GM18868 (cell line): ENCODE measurements around the gene NAPEPLD.
"Not testable (repeated sequence)": the region's sequence is repeated elsewhere in the genome, so short reads cannot be mapped to it uniquely, and the experiment has no call there.

Experiments used
- ATAC-seq: cut with Tn5 transposase; IDR thresholded peaks from one replicate; pipeline ENCODE4 v1.9.1; 2021; ENCODE audit warnings: mild to moderate bottlenecking, moderate library complexity; ENCODE audit not compliant: unreplicated experiment

The NAPEPLD gene

DNA sequence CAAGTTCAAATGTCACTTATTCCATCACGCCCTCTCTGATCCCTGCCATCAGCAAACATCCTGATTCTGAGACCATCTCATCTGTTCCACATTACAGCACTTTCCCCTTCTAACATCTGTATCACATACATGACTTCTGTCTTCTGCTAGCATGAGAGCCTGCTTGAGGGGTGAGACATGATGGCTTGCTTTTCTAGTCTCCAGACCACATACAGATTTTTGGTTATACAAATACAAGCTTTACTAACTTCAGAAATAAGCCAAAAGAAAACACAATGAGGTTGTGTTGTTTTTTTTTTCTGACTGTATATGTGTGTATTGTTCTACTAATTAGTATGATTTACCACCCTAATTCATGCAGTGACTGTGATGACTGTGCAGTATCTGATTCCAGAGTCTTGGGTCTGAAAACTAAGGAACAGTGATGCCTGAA lies 34.3 kb downstream of the NAPEPLD start:
- no peak for ATAC-seq

DNA sequence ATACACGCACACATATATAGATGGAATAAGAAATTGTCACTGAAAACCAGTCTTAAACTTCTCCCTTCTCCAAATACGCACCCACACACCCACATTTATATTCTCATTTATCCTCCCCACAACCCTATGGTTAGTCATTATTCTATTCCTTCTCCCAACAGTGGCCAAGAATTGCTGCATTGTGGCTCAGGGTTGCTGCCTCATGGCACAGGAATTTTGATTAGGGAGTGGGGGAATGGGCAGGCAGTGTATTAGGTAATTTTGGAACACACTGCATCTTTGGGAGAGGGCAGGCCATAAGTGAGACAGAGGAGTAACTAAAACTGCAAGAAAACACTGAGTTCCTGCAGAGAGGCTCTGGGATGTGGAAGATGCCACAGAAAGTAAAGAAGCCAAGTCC lies 35.7 kb downstream of the NAPEPLD start:
- no peak for ATAC-seq

DNA sequence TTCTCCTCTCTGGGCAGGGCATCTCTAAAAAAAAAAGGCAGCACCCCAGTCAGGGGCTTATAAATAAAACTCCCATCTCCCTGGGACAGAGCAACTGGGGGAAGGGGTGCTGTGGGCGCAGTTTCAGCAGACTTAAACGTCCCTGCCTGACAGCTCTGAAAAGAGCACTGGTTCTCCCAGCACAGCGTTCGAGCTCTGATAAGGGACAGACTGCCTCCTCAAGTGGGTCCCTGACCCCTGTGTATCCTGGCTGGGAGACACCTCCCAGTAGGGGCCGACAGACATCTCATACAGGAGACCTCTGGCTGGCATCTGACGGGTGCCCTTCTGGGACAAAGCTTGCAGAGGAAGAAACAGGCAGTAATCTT lies 42.2 kb downstream of the NAPEPLD start:
- not testable (repeated sequence) for ATAC-seq

DNA sequence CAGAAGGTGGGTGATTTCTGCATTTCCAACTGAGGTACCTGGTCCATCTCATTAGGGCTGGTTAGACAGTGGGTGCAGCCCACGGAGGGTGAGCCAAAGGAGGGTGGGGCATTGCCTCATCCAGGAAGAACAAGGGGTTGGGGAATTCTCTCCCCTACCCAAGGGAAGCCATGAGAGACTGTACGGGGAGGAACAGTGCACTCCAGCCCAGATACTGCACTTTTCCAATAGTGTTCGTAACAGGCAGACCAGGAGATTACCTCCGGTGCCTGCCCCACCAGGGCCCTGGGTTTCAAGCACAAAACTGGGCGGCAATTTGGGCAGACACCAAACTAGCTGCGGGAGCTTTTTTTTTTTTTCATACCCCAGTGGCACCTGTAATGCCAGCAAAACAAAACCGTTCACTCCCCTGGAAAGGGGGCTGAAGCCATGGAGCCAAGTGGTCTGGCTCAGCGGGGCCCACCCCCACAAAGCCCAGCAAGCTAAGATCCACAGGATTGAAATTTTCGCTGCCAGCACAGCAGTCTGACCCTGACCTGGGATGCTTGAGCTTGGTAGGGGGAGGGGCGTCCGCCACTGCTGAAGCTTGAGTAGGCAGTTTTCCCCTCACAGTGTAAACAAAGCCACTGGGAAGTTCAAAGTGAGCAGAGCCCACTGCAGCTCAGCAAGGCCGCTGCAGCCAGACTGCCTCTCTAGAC lies 42.7 kb downstream of the NAPEPLD start:
- ATAC-seq, result no peak

DNA sequence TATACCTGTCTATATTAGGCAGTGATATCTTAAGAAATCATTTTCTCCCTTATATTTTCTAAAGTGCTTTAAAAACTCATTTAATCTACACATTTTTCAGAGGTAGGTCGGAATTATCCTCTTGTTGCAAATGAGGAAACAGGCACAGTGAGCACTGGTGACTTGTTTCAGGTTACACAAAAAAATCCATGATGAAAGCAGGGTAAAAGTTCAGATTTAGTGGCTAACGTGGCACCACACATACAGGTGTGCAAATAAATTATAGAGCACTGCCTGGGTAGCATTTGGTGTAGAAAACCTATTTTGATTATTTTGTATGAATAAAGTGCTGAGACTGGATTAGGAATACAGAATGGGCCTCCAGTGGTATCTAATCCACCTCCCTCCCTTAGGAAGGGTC lies 47.4 kb downstream of the NAPEPLD start:
- ATAC-seq, result no peak

DNA sequence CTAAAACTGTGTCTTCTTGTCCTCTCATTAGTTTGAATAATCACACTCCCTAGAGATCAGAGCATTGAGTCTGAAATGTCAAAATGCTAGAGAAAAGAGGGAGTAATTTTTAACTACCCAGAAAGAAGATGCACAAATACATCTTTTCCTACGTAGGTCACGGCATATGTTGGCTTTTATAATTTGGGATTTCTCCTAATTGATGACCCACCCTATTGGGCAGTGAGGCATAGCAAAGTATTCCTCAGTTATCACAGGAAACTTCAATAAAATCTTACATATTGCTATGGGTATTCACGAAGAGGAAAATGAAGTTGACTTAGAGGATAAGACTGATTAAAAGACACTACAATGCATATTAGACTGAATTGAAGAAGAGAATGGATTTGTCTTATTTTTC lies 48.6 kb downstream of the NAPEPLD start:
- ATAC-seq, result no peak

DNA sequence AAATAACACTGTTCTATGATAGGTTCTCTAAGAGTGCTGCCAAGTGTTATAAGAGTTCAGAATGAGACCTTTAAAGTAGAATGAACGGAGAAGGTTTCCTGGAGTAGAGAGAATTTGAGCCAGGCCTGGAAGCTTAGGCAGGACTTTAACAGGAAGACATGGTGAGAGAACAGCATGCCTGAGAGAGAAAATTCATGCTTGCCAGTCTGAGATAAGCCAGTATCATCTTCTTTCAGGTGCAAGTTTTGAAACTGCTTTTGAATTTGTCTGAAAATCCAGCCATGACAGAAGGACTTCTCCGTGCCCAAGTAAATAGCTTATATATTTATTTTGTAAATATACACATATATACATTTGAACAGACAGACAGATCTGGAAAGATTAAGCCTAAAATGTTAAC lies 51.9 kb downstream of the NAPEPLD start:
- ATAC-seq, result no peak

DNA sequence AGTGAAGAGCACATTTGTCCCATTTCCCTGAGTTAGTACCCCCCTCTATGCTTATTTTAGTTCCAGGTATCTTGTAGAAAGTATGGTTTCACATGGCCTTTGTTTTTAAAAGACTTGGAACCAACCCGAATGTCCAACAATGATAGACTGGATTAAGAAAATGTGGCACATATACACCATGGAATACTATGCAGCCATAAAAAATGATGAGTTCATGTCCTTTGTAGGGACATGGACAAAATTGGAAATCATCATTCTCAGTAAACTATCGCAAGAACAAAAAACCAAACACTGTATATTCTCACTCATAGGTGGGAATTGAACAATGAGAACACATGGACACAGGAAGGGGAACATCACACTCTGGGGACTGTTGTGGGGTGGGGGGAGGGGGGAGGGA lies 53.3 kb downstream of the NAPEPLD start:
- not testable (repeated sequence) for ATAC-seq

DNA sequence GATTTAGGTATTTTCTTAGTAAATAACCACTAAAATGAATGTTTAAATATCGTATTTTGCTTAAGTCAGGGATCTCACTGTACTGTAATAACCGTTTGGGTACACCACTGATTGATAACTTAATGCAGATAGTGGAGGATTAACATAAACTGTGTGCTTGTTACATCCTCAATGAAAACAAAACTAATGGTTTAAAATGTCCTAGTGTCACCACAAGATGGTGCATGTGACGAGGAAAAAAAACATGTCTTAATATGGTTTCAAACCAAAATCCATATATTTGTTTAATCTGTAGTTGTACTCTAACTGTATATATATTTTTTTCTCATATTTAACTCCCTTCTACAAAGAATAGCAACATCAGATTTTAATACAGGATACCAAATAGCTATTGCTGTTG lies 54.8 kb downstream of the NAPEPLD start:
- no peak for ATAC-seq

DNA sequence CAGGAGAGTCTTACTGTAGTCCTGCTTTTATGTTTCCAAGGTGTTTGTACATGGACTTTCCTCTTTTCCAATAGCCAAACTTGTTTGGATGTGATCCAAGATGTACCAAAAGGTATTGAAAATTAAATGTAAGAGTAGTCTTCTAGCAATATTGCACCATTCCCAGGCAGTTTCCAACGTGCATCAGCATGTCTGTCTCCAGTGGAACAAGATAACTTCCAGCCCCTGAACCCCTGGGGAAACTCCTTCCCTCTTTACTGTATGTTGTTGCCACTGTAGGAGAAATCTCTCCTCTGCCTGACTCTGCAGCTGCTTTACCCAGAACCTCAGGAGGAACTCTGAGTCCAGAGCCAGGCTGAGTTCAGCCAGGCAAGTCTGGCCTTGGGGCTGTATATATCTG lies 55.5 kb downstream of the NAPEPLD start:
- no peak for ATAC-seq

DNA sequence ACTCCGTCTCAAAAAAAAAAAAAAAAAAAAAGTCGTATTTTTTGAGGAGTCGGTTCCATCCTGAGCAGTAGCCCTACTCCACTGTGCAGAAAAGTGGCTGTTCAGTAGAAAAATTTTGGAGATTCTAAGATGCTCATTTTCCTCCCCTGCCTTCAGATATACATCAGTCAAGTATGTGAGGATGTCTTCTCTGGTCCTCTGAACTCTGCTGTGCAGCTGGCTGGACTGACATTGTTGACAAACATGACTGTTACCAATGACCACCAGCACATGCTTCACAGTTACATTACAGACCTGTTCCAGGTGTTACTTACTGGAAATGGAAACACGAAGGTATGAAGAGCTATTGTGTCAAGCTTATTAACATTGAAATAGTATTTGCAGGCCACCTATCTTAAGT lies 56.6 kb downstream of the NAPEPLD start:
- not testable (repeated sequence) for ATAC-seq

DNA sequence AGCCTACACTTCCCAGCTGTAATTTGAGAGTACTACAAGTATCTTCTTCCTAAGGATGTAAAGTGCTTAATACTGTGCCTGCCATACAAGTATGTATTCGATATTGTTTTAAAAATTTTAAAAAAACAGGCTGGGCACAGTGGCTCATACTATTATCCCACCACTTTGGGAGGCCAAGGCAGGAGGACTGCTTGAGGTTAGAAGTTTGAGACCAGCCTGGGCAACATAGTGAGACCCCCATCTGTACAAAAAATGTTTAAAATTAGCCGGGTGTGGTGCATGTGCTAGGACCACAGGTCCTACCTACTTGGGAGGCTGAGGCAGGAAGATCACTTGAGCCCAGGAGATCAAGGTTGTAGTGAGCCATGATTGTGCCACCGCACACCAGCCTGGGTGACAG lies 65.7 kb downstream of the NAPEPLD start:
- ATAC-seq, result no peak

DNA sequence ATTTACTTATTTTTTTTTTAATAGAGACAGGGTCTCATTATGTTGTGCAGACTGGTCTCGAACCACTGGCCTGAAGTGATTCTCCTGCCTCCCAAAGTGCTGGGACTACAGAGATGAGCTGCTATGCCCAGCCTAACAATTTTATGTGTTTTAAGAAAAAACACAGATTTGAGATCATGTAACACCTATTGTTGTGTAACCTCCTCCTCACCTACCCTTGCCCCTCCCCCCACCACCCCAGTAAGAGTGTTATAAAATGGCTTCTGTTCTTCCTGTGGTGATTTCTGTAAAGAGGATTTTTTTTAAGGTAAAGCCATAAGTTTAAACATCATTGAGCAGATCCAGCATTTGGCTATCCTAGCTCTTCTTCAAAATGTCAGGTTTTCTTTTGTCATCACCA lies 66.4 kb downstream of the NAPEPLD start:
- no peak for ATAC-seq

DNA sequence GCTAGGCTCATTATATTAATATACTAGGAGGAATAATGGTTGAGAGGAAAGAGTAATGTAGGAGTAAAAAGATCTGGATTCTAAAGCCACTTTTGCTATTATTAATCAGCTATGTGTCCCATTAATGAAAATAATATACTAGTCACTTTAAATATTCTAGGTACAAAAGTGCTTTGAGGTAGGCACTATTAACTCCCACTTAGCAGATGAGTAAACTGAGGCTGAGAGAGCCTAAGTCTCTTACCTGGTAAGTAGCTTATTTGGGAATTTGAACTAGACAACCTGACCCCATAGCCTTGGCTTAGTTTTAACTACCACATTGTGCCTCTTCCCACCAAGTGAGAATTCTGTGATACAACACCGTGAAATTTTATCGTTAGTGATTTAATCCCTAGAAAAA lies 68.0 kb downstream of the NAPEPLD start:
- ATAC-seq, result no peak

DNA sequence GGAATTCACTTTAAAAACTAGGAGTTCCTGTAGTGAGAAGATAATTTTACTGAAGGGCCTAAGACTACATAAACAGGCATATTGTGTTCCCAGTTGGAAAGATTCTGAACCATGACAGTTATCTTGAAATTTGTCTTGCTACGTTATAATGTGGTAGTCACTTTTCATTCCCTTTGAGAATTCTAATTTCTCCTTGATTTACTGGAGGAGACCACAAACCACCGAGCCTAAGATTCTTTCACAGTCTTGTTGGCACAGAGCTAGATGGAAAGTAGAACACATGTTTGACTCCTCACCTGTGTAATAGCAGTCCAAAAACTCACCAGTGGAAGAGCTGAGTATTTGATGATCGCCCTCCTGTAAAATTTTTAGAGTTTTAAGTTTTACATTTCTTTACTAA lies 69.1 kb downstream of the NAPEPLD start:
- ATAC-seq, result no peak

DNA sequence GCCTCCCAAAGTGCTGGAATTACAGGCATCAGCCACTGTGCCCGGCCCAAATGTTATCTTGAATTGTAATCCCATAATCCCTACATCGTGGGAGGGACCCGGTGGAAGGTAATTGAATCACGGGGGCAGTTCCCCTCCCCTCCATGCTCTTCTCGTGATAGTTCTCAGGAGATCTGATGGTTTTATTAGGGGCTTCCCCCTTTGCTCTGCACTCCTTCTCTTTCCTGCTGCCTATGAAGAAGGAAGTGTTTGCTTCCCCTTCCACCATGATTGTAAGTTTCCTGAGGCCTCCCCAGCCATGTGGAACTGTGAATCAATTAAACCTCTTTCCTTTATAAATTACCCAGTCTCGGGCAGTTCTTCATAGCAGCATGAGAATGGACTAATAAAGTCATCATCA lies 70.7 kb downstream of the NAPEPLD start:
- not testable (repeated sequence) for ATAC-seq

DNA sequence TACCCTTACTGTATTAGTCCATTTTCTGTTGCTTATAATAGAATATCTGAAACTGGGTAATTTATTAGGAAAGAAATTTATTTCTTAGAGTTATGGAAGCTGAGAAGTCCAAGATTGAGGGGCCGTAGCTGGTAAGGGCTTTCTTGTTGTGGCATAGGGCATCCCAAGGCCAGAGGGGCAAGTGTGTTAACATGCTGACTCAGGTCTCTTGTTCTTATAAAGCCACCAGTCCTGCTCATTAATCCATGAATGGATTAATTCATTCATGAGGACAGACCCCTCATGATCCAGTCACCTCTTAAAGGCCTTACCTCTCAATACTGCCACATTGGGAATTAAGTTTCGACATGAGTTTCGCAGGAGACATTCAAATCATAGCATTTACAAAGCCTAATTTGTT lies 71.6 kb downstream of the NAPEPLD start:
- ATAC-seq, result no peak

DNA sequence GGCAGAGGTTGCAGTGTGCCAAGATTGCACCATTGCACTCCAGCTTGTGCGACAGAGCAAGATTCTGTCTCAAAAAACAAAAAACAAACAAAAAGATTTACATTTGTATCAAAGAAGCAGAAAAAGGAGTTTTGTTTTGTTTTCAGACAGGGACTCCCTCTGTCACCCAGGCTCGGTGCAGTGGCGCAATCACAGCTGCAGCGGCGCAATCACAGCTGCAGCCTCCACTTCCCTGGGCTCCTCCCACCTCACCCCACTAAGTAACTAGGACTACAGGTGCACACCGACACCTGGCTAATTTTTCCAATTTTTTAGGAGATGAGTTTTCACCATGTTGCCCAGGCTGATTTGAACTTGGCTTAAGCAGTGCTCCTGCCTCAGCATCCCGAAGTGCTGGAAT lies 72.1 kb downstream of the NAPEPLD start:
- ATAC-seq, result no peak

DNA sequence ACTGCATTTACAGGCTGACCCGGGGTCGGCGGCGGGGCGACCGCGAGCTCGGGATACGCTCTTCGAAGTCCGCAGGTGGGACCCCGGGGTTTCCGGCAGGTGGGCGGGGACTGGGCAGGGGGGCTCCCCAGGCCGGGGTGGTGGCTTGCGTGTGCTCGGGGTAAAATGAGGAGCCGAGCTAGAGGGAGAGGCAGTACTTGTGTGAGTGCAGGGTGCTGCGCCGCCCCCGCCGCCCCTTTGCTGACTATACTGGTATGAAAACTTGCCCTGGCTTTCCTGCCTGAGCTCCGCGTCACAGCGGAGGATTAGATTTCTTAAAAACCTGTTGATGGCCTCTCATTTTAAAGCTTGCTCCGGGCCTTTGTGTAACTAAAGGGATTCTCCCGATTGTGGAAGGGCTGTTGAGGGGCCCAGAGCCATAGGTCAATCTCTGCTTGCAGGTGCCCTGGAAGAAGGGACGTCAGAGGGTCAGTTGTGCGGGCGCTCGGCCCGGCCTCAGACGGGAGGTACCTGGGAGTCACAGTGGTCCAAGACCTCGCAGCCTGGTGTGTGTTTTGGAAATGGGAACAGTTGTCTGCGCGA lies 73.5 kb downstream of the NAPEPLD start:
- ATAC-seq, result peak; percentile 58

DNA sequence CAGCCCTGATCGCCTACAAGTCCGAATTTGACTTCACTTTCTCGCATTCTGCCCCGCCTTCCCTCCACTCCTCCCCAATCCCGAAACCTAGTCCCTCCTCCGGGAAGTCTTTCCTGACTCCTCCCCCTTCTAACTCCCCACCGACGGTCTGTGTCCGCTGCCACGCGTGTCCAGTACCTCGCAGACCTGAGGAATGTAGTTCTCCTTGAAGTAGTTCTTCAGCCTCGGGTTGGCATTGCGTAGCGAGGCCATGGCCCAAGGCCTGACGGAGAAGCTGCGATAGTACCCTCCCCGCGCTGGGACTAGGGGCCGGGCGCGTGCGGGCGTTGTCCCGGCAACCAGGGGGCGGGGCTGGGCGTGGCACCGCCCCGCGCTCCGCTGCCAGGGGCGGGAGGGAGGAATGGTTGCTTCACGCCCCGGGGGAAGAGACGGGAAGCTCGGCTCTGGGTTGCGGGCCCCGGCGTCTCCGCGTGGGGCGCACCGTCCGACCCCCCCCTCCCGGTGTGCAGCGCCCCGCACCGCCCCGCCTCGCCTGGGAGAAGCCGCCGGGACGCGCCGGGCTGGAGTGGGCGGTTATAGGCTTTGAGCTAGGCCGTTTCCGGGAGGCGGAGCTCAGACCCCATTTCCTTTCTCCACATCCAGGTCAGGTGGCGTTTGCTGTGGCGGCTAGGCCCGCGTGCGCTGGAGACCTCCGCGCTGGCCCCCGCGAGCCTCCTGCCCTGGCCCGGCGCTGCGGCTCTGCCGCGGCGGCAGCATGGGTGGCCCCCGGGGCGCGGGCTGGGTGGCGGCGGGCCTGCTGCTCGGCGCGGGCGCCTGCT lies 74.2 kb downstream of the NAPEPLD start, which contains the start of the genes ARMC10 and FBXL13:
Gene ARMC10 (plus strand): TSS at position 622 of the 818 bp plus-strand sequence. CDS start 133 bp downstream, at position 755.
Gene FBXL13 (minus strand): TSS at position 278 of the 818 bp plus-strand sequence.
- ATAC-seq, result peak; percentile 90

DNA sequence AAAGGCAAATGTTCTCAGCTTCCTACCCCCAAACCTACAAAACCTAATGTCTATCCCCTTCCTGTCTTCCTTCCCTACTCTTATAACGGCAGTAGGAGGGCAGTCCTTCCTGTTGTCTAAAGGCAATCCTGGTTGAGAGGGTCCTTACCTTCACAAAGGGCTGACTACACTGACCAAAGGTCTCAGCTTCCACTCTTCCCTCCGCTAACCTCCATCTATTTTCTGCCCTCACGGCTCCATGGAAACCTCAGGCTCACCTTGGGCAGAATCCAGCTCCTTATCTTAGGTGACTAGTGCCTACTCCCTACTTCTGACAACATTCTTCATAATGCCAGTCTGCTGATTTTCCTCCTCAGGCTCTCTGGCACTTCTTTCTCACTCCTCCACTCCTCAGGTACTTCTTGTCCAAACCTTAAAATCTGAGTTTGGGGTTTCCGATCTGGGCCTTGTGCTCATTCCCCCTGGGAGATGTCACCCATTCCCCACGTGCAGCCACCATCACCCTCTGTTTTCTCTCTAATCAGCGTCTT lies 74.8 kb downstream of the NAPEPLD start:
- ATAC-seq, result no peak

DNA sequence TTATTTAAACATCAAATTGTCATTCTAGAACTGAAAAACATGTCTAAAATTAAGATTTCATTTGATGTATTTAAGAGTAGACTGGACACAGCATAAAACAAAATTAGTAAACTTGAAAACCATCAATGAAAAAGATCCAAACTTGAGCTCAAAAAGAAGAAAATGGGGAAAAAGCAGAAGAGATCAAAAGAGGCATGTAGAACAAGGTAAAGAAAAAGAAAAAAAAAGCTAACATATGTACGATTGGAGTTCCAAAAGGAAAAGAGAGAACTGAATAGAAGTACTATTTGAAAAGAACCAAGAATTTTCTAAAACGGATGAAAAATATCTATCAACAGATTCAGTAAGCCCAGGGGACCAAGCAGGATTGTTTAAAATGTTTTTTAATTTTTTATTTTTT lies 77.9 kb downstream of the NAPEPLD start:
- ATAC-seq, result no peak
